K562 (cell line): Measurements from ENCODE around the gene NAA80. TPM values are rescaled to one million over a fixed set of nuclear protein-coding genes. Genes with fewer than 3 reads are reported as not detected.

Experiments
- ARID2 ChIP-seq: fragments of 450-650 bp; IDR thresholded peaks from 2 replicates; pipeline ENCODE4 v1.6.1; 2017; ENCODE audit warnings: antibody characterized with exemption, mild to moderate bottlenecking
- CCNT2 ChIP-seq: IDR thresholded peaks from 2 replicates; pipeline ENCODE4 v1.6.1; 2011; ENCODE audit warnings: borderline replicate concordance, low read depth, mild to moderate bottlenecking, moderate library complexity, mixed read lengths, low read length; ENCODE audit not compliant: insufficient read length; ENCODE audit errors: extremely low read depth
- CEBPG ChIP-seq, 3 experiments: fragments of 200-800 bp in 1 of 3; sonication (Bioruptor generic) in 1 of 3; sonication (generic) in 1 of 3; formaldehyde crosslinking in 1 of 3; IDR thresholded peaks in 2 of 3; conservative IDR thresholded peaks in 1 of 3; 2 replicates each; pipeline versions ENCODE4 v1.6.1 to v1.8.0; 2016 to 2022; ENCODE audit warnings: missing compliant biosample characterization in 2 of 3, missing genetic modification characterization in 2 of 3, mild to moderate bottlenecking in 1 of 3, missing genetic modification reagents in 1 of 3
- DPF2 ChIP-seq: fragments of 450-650 bp; IDR thresholded peaks from 2 replicates; pipeline ENCODE4 v1.6.1; 2016
- FOXP4 ChIP-seq: sonication (generic); formaldehyde crosslinking; IDR thresholded peaks from 2 replicates; pipeline ENCODE4 v1.8.0; 2022; ENCODE audit warnings: mild to moderate bottlenecking, missing genetic modification reagents, borderline replicate concordance
- FUS ChIP-seq: fragments of 200-400 bp; formaldehyde crosslinking; optimal IDR thresholded peaks from 2 replicates; pipeline ENCODE3; 2017; ENCODE audit warnings: low read depth, low read length
- GATAD2A ChIP-seq: fragments of 450-650 bp; IDR thresholded peaks from 2 replicates; pipeline ENCODE4 v1.6.1; 2017
- KDM1A ChIP-seq, 2 experiments: fragments of 450-650 bp; IDR thresholded peaks; 2 replicates each; pipeline ENCODE4 v1.6.1; 2016; ENCODE audit warnings: mild to moderate bottlenecking in 2 of 2
- LCOR ChIP-seq: sonication (generic); formaldehyde crosslinking; IDR thresholded peaks from 2 replicates; pipeline ENCODE4 v1.8.0; 2022; ENCODE audit warnings: mild to moderate bottlenecking, missing genetic modification reagents
- MAZ ChIP-seq, 2 experiments: fragments of 450-650 bp in 1 of 2; sonication (generic) in 1 of 2; formaldehyde crosslinking; IDR thresholded peaks in 1 of 2; conservative IDR thresholded peaks in 1 of 2; 2 replicates each; pipeline versions ENCODE4 v1.4.0 to v1.5.0; 2020; ENCODE audit warnings: mild to moderate bottlenecking in 1 of 2, missing genetic modification reagents in 1 of 2
- NBN ChIP-seq: fragments of 450-650 bp; IDR thresholded peaks from 2 replicates; pipeline ENCODE4 v1.6.1; 2016; ENCODE audit warnings: low read depth, mild to moderate bottlenecking
- NR2C1 ChIP-seq, 2 experiments: fragments of 450-650 bp; IDR thresholded peaks; 2 replicates each; pipeline ENCODE4 v1.6.1; 2017; ENCODE audit warnings: mild to moderate bottlenecking in 2 of 2, antibody characterized with exemption in 1 of 2, inconsistent platforms in 1 of 2, missing compliant biosample characterization in 1 of 2, missing genetic modification characterization in 1 of 2
- RBFOX2 ChIP-seq: fragments of 200-400 bp; formaldehyde crosslinking; IDR thresholded peaks from 2 replicates; pipeline ENCODE4 v1.6.1; 2017; ENCODE audit warnings: low read depth, mild to moderate bottlenecking, low read length, moderate library complexity
- SMARCE1 ChIP-seq: fragments of 450-650 bp; IDR thresholded peaks from 2 replicates; pipeline ENCODE4 v1.7.1; 2016; ENCODE audit warnings: mild to moderate bottlenecking
- SMC3 ChIP-seq: conservative IDR thresholded peaks from 2 replicates; pipeline ENCODE4 v1.6.1; 2011; ENCODE audit warnings: low read depth, low read length, improper control_type of control experiment; ENCODE audit not compliant: insufficient read depth
- TCF7 ChIP-seq: sonication (generic); IDR thresholded peaks from 2 replicates; pipeline ENCODE4 v1.6.1; 2016; ENCODE audit warnings: antibody characterized with exemption, borderline replicate concordance
- TFE3 ChIP-seq: fragments of 450-650 bp; formaldehyde crosslinking; IDR thresholded peaks from 2 replicates; pipeline ENCODE4 v1.4.0; 2020; ENCODE audit warnings: mild to moderate bottlenecking, mixed read lengths
- VEZF1 ChIP-seq: fragments of 200-800 bp; sonication (Bioruptor generic); IDR thresholded peaks from 2 replicates; pipeline ENCODE4 v1.6.1; 2017; ENCODE audit warnings: missing genetic modification characterization, missing compliant biosample characterization
- ZBTB7A ChIP-seq: IDR thresholded peaks from 2 replicates; pipeline ENCODE4 v1.6.1; 2011; ENCODE audit warnings: low read depth, mild to moderate bottlenecking, low read length, moderate library complexity, borderline replicate concordance; ENCODE audit not compliant: control insufficient read depth
- ZKSCAN1 ChIP-seq: fragments of 150-350 bp; IDR thresholded peaks from 2 replicates; pipeline ENCODE4 v1.6.1; 2016; ENCODE audit warnings: low read depth, low read length
- ZNF274 ChIP-seq: IDR thresholded peaks from 2 replicates; pipeline ENCODE4 v1.6.1; 2011; ENCODE audit warnings: low read depth, mild to moderate bottlenecking, low read length, moderate library complexity, borderline replicate concordance
- ZNF644 ChIP-seq: fragments of 200-800 bp; sonication (Bioruptor generic); IDR thresholded peaks from 2 replicates; pipeline ENCODE4 v1.6.1; 2016; ENCODE audit warnings: low read depth, missing genetic modification characterization, missing compliant biosample characterization
- ZZZ3 ChIP-seq: fragments of 450-650 bp; IDR thresholded peaks from 2 replicates; pipeline ENCODE4 v1.6.1; 2016; ENCODE audit warnings: antibody characterized with exemption, mild to moderate bottlenecking, moderate library complexity
- polyA plus RNA-seq, 8 experiments: library from polyadenylated mRNA; depleted of rRNA in 4 of 8; stranded (reverse) in 5 of 8; unstranded in 3 of 8; fragments of >200 nt; fragmentation: Nextera tagmentation in 2 of 8; fragmentation: Illumina TruSeq in 1 of 8; extraction: Ambion mirVana in 2 of 8; extraction: Trizol in 1 of 8; gene quantifications; 2 replicates each; pipeline versions ENCODE4 v1.2.1 to v1.2.3, GENCODE V29; 2011 to 2014; ENCODE audit warnings: inconsistent platforms in 1 of 8, missing spikeins in 1 of 8
- total RNA-seq, 7 experiments: library from RNA; depleted of rRNA in 6 of 7; stranded (reverse); fragments of >200 nt in 6 of 7; fragmentation: Illumina TruSeq in 2 of 7; extraction: Trizol in 2 of 7; gene quantifications; 2 replicates each; pipeline versions ENCODE4 v1.2.1 to v1.2.3, GENCODE V29; 2011 to 2021; ENCODE audit warnings: low replicate concordance in 1 of 7

The NAA80 gene
- total and polyA plus RNA-seq, 9 of the 15 experiments (the other 6 are each of a cell fraction or from before 2014, with no cell fraction given): 0.82 to 24.0 (median 8.6) TPM

GRCh38 chr3:50324351-50325112 lies 25.3 kb upstream of the NAA80 start (continued):
- no peak for TF ChIP-seq FOXP4 (CRISPR knock-in tag)
- peak; percentile 53 to 69; a peak in 3 of 4 replicates for TF ChIP-seq KDM1A (IDR thresholded peaks at IDR 0.05)
- no peak for TF ChIP-seq ARID2
- TF ChIP-seq SMARCE1: no peak
- TF ChIP-seq NBN: no peak
- no peak for TF ChIP-seq RBFOX2
- no peak for TF ChIP-seq TCF7
- no peak for TF ChIP-seq FUS
- TF ChIP-seq ZKSCAN1: no peak
- no peak for TF ChIP-seq ZNF274
- peak; percentile 52; the same call in 1 of the 2 replicates for TF ChIP-seq DPF2
- TF ChIP-seq NR2C1 (IDR thresholded peaks at IDR 0.05): peak; percentile 75
- TF ChIP-seq NR2C1 (tag; IDR thresholded peaks at IDR 0.05): peak; percentile 39; the same call in 1 of the 2 replicates
- no peak for TF ChIP-seq CEBPG (CRISPR knock-in tag; IDR thresholded peaks at IDR 0.05)
- no peak for TF ChIP-seq CEBPG (tag; conservative IDR thresholded peaks at IDR 0.05 in 1 of 2, IDR thresholded peaks at IDR 0.05 in 1 of 2)
- no peak for TF ChIP-seq TFE3
- no peak for TF ChIP-seq LCOR (CRISPR knock-in tag)
- TF ChIP-seq VEZF1 (CRISPR knock-in tag): peak; percentile 46
- TF ChIP-seq ZNF644 (tag): no peak
- TF ChIP-seq SMC3: peak; percentile 55
- TF ChIP-seq ZZZ3: no peak
- TF ChIP-seq GATAD2A: no peak
- peak; percentile 32 to 73; a peak in 3 of 4 replicates for TF ChIP-seq MAZ (CRISPR knock-in tag; conservative IDR thresholded peaks at IDR 0.05 in 1 of 2, IDR thresholded peaks at IDR 0.05 in 1 of 2)
- TF ChIP-seq ZBTB7A: peak; percentile 77
- no peak for TF ChIP-seq CCNT2
